Effector memory CD8-positive, alpha-beta T cell (primary cell): Measurements from ENCODE around the gene HPSE2.

Source experiments
- ATAC-seq: fragments of 150-1000 bp; cut with Tn5 transposase; replicated peaks from 2 replicates; pipeline ENCODE4 v1.10.0; 2021; ENCODE audit warnings: mild to moderate bottlenecking, moderate library complexity
- DNase-seq, 3 experiments: peaks; one replicate each; pipeline ENCODE4 v3.0.0; 2021
- H3K27ac Mint-ChIP-seq, 2 donors: one replicate each; pipeline ENCODE4 v1.8.0; 2022; ENCODE audit warnings: mild to moderate bottlenecking in 2 of 2, mixed read lengths in 2 of 2, moderate library complexity in 2 of 2
- H3K27me3 Mint-ChIP-seq, 2 donors: one replicate each; pipeline ENCODE4 v1.8.0; 2022; ENCODE audit warnings: mixed read lengths in 2 of 2
- H3K36me3 Mint-ChIP-seq: one replicate; pipeline ENCODE4 v1.8.0; 2022; ENCODE audit warnings: mild to moderate bottlenecking, moderate library complexity, mixed read lengths; ENCODE audit not compliant: insufficient read depth
- H3K4me1 Mint-ChIP-seq, 2 donors: one replicate each; pipeline ENCODE4 v1.8.0; 2022; ENCODE audit warnings: low read depth in 2 of 2, mixed read lengths in 2 of 2
- H3K4me3 Mint-ChIP-seq, 2 donors: one replicate each; pipeline ENCODE4 v1.8.0; 2022; ENCODE audit warnings: mild to moderate bottlenecking in 2 of 2, mixed read lengths in 2 of 2, moderate library complexity in 2 of 2
- H3K9me3 Mint-ChIP-seq, 2 donors: one replicate each; pipeline ENCODE4 v1.8.0; 2022; ENCODE audit warnings: mixed read lengths in 2 of 2

The HPSE2 gene

DNA sequence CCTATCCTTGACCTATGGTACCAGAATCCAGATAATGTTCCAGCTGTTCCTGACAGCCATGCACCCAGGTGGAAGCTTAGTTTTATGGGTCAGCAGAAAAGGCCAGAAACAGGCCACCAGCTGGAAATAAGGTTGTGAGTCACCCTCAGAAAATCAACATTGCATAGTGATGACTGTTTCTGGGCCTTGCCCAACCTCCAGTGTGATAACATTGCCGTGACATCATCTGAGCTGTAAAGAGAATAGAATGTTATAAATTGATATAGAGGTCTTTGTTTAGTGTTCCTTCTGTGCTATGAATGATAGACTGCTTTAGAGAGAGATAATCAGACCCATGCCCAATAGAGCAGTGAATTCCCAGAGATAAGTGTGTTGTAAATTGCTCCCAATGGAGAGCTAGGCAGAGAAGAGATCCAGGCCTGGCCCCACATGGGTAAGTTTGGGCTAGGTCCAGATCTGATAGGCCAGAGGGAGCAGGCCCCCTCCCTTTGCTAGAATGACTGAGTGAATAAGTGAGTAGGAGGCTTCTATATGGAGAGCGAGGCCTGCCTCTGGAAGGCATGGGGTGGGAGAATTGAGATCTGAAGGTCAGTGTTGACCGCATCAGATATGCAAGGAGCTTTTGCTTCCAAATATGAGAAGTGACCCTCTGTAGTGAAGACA is 774.7 kb downstream of the HPSE2 start:
- no peak for ATAC-seq
- H3K36me3 Mint-ChIP-seq = no peaks in the 10 kb centered on the region
- no peak overlapping the region for H3K4me3 Mint-ChIP-seq
- H3K27me3 Mint-ChIP-seq = peaks cover 18 to 38% of the 10 kb centered on the region in 2 donors
- H3K9me3 Mint-ChIP-seq = no peaks in the 10 kb centered on the region
- no peaks in the 10 kb centered on the region for H3K4me1 Mint-ChIP-seq
- H3K27ac Mint-ChIP-seq = no peak overlapping the region
- DNase-seq = no peak

GRCh38 chr10:98458809-98459784 is 776.6 kb downstream of the HPSE2 start:
- Mint-ChIP-seq H3K27ac (peak overlapping the region in 1 of 2 donors; percentile 5), H3K4me3 (no peak overlapping the region), H3K9me3 (no peaks in the 10 kb centered on the region), H3K4me1 (no peaks in the 10 kb centered on the region), H3K27me3 (peaks cover 18 to 31% of the 10 kb centered on the region in 2 donors), H3K36me3 (no peaks in the 10 kb centered on the region)
- DNase-seq (no peak), ATAC-seq (no peak)

DNA sequence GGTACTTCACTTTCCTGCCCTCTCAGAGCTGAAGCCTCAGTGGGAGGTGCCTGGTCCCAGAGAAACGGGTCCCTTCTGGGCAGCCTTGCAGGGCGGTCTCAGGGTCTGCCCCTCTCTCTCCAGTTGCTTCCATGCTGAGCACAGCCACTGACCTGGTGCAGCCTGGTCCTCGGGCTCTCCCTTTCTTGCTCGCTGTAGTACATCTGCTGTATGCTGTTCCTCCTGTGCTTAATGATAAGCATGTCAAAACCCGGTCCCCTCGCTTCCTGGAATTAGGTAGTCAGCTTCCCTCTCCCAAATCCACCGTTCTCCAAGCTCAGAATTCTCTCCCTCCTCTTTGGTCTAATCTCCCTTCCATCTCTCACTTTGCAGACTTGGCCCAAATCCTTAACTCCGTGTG is 777.9 kb downstream of the HPSE2 start:
- DNase-seq = no peak
- Mint-ChIP-seq H3K4me3 (no peak overlapping the region), H3K36me3 (no peaks in the 10 kb centered on the region), H3K27ac (no peak overlapping the region), H3K4me1 (no peaks in the 10 kb centered on the region), H3K9me3 (no peaks in the 10 kb centered on the region), H3K27me3 (peaks cover 24 to 31% of the 10 kb centered on the region in 2 donors)
- no peak for ATAC-seq

GRCh38 chr10:98456686-98457482 is 778.8 kb downstream of the HPSE2 start:
- Mint-ChIP-seq H3K27me3 (peaks cover 33 to 34% of the 10 kb centered on the region in 2 donors), H3K9me3 (no peaks in the 10 kb centered on the region), H3K4me1 (no peaks in the 10 kb centered on the region), H3K27ac (no peak overlapping the region), H3K4me3 (no peak overlapping the region), H3K36me3 (no peaks in the 10 kb centered on the region)
- ATAC-seq (no peak), DNase-seq (no peak)

DNA sequence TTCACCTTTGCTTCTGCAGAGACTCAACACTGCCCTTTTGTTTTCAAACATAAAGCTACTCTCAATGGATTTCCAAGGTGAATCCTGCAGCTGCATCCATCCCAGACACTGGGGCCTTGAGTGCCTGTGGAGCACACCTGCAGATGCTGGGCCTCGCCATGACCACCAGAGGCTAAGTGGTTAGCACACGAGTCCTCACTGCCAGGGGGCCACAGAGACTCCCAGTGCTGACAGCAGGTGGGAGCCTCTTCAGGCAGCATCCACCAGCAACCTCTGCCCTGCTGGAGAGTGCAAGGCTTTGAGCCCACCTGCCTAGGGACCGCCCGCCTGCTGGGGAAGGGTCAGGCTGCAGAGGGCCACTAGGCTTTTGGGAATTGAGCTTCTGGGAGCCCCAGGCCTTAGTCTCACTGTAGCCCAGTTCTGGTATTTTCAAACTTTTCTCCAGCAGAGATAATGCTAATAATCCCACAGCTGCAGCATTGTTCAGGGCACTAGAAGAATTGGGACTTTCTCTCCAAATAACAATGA is 779.5 kb downstream of the HPSE2 start:
- DNase-seq (no peak), ATAC-seq (no peak)
- peaks cover 35 to 36% of the 10 kb centered on the region in 2 donors for H3K27me3 Mint-ChIP-seq
- H3K4me3 Mint-ChIP-seq = no peak overlapping the region
- H3K9me3 Mint-ChIP-seq = no peaks in the 10 kb centered on the region
- no peaks in the 10 kb centered on the region for H3K36me3 Mint-ChIP-seq
- no peak overlapping the region for H3K27ac Mint-ChIP-seq
- H3K4me1 Mint-ChIP-seq = no peaks in the 10 kb centered on the region

- Mint-ChIP-seq H3K4me1 (no peaks in the 10 kb centered on the region), H3K9me3 (no peaks in the 10 kb centered on the region), H3K4me3 (no peak overlapping the region), H3K36me3 (no peaks in the 10 kb centered on the region), H3K27ac (no peak overlapping the region), H3K27me3 (peaks cover 35 to 42% of the 10 kb centered on the region in 2 donors)
- ATAC-seq (no peak), DNase-seq (no peak)
Observed at GRCh38 chr10:98453729-98454128, 781.9 kb downstream of the HPSE2 start.

DNA sequence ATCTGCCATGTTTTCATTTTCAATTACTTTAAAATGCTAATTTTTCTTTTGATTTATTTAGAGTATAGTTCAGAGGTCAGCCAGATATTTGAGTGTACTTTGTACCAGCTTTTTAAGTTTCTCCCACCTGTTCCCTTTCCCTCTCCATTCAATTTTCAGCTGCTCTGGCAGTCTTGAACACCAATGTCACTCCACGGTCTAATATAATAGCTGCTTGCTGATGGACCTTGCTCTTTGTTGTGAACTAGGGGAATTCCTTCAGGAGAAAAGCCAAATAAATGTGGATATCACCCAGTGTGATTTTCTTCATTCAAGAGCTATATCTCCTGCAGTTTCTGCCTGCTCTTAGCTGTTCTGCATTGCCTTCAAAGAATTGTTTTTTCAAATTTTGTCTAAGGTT is 785.0 kb downstream of the HPSE2 start:
- peaks cover 15% of the 10 kb centered on the region for H3K36me3 Mint-ChIP-seq
- H3K27ac Mint-ChIP-seq = no peak overlapping the region
- H3K9me3 Mint-ChIP-seq = no peaks in the 10 kb centered on the region
- DNase-seq (no peak), ATAC-seq (no peak)
- H3K4me3 Mint-ChIP-seq = no peak overlapping the region
- peaks cover 5 to 11% of the 10 kb centered on the region in 2 donors for H3K4me1 Mint-ChIP-seq
- peaks cover 17 to 25% of the 10 kb centered on the region in 2 donors for H3K27me3 Mint-ChIP-seq

DNA sequence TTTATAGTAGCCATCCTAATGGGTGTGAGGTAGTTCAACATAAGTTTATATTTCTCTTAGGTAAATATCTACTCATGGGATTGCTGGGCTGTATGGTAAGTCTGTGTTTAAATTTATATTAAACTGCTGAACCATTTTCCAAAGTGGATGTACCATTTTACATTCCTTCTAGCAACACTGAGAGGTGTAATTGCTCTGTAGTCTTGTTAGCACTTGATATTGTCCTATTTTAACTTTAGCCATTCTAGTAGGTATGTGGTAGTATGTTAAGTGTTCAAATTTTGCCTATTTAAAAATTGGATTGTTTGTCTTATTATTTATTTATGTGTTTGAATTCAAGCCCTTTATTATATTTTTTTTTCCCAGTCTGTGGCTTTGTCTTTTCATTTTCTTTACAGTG is 786.4 kb downstream of the HPSE2 start:
- Mint-ChIP-seq H3K9me3 (no peaks in the 10 kb centered on the region), H3K36me3 (peaks cover 19% of the 10 kb centered on the region), H3K4me1 (peaks cover 19 to 25% of the 10 kb centered on the region in 2 donors), H3K27ac (no peak overlapping the region), H3K4me3 (no peak overlapping the region), H3K27me3 (peaks cover 17 to 25% of the 10 kb centered on the region in 2 donors)
- DNase-seq (no peak), ATAC-seq (no peak)

GRCh38 chr10:98446661-98447221 is 788.9 kb downstream of the HPSE2 start, which contains the start of gene HPS1:
Gene HPS1 (minus strand): TSS chr10:98446935. CDS start chr10:98443240, 3,695 bp downstream.
- H3K27ac Mint-ChIP-seq = peak within 1 kb of the TSS; percentile 95 to 97
- DNase-seq = peak; percentile 70 to 77 (median 75)
- H3K36me3 Mint-ChIP-seq = peaks cover 42% of the 10 kb centered on the region
- peak within 1 kb of the TSS; percentile 94 to 96 for H3K4me3 Mint-ChIP-seq
- H3K9me3 Mint-ChIP-seq = no peaks in the 10 kb centered on the region
- ATAC-seq = peak; percentile 95
- H3K27me3 Mint-ChIP-seq = peaks cover 1 to 6% of the 10 kb centered on the region in 2 donors
- peaks cover 40% of the 10 kb centered on the region in 2 donors for H3K4me1 Mint-ChIP-seq

GRCh38 chr10:98446151-98446660 is 789.4 kb downstream of the HPSE2 start:
- peaks cover 0 to 6% of the 10 kb centered on the region in 2 donors for H3K27me3 Mint-ChIP-seq
- ATAC-seq (peak; percentile 25), DNase-seq (peak in 2 of 3 experiments; percentile 11 to 33)
- H3K4me1 Mint-ChIP-seq = peaks cover 45% of the 10 kb centered on the region in 2 donors
- no peaks in the 10 kb centered on the region for H3K9me3 Mint-ChIP-seq
- peak overlapping the region; percentile 95 to 97 for H3K27ac Mint-ChIP-seq
- peak overlapping the region; percentile 94 to 96 for H3K4me3 Mint-ChIP-seq
- peaks cover 44% of the 10 kb centered on the region for H3K36me3 Mint-ChIP-seq

DNA sequence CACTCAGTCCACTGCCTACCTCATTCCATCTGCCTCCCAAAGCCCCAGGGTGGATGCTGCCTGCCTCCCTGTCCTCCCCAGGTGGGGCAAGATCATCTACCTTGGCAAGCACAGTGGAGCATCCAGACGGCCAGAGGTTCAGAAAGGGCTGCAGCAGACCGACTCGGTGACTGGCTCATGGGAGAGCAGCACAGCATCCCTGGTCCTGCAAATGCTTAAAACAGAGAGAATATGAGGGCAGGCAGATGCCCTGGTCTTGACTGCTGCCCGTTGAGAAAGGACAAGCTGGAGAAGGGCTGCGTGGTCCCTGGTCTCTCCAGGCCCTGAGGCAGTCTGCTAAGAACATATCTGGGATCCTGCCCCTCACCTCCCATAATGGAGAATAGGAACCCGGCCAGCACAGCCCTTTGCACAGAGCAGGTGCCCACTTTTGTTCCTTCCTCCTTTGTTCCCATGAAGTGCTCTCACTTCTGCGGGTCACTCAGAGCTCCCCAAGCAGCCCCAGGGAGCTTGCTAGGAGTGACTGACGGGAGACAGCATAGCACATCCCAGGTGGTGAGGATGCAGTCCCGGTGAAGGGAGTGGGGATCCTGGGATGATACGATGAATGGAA is 790.3 kb downstream of the HPSE2 start:
- peaks cover 50% of the 10 kb centered on the region for H3K36me3 Mint-ChIP-seq

More for the DNA sequence above, 790.3 kb downstream of the HPSE2 start:
- peak overlapping the region; percentile 94 to 96 for H3K4me3 Mint-ChIP-seq
- ATAC-seq (no peak), DNase-seq (no peak)
- H3K4me1 Mint-ChIP-seq = peaks cover 46 to 48% of the 10 kb centered on the region in 2 donors
- peaks cover 0 to under 1% of the 10 kb centered on the region in 2 donors for H3K27me3 Mint-ChIP-seq
- peak overlapping the region; percentile 95 to 97 for H3K27ac Mint-ChIP-seq
- no peaks in the 10 kb centered on the region for H3K9me3 Mint-ChIP-seq
